HG02840 (cell line): ENCODE measurements around the gene FGGY.
"Not testable (repeated sequence)": the region's sequence is repeated elsewhere in the genome, so short reads cannot be mapped to it uniquely, and the experiment has no call there.

Experiments
- ATAC-seq: cut with Tn5 transposase; IDR thresholded peaks from one replicate; pipeline ENCODE4 v1.9.1; 2021; ENCODE audit warnings: mild to moderate bottlenecking, moderate library complexity, moderate number of reproducible peaks; ENCODE audit not compliant: unreplicated experiment, low FRiP score

The FGGY gene

GRCh38 chr1:59285691-59286090 is 11.2 kb upstream of the FGGY start:
- no peak for ATAC-seq

- no peak for ATAC-seq
Observed at GRCh38 chr1:59288046-59288445, 8.8 kb upstream of the FGGY start.

GRCh38 chr1:59289570-59289969 is 7.3 kb upstream of the FGGY start:
- no peak for ATAC-seq

- peak; percentile 69 for ATAC-seq
Observed at GRCh38 chr1:59290193-59290949, 6.5 kb upstream of the FGGY start.

GRCh38 chr1:59291561-59291960 is 5.3 kb upstream of the FGGY start:
- no peak for ATAC-seq

- ATAC-seq = no peak
Observed at GRCh38 chr1:59292562-59292961, 4.3 kb upstream of the FGGY start.

- ATAC-seq = no peak
Observed at GRCh38 chr1:59293206-59293605, 3.7 kb upstream of the FGGY start.

- ATAC-seq = no peak
Observed at GRCh38 chr1:59293849-59294248, 3.0 kb upstream of the FGGY start.

- no peak for ATAC-seq
Observed at GRCh38 chr1:59294423-59294822, 2.5 kb upstream of the FGGY start.

GRCh38 chr1:59295618-59296017 is 1.3 kb upstream of the FGGY start:
- ATAC-seq = no peak

GRCh38 chr1:59298026-59298583 is 1.2 kb downstream of the FGGY start:
- no peak for ATAC-seq

GRCh38 chr1:59298710-59299346 is 1.9 kb downstream of the FGGY start:
- ATAC-seq = no peak

GRCh38 chr1:59299670-59300069 is 2.8 kb downstream of the FGGY start:
- not testable (repeated sequence) for ATAC-seq

GRCh38 chr1:59302297-59302696 is 5.4 kb downstream of the FGGY start:
- no peak for ATAC-seq

GRCh38 chr1:59302871-59303270 is 6.0 kb downstream of the FGGY start:
- ATAC-seq = no peak

- no peak for ATAC-seq
Observed at GRCh38 chr1:59305188-59305587, 8.3 kb downstream of the FGGY start.

GRCh38 chr1:59307591-59307990 is 10.7 kb downstream of the FGGY start:
- no peak for ATAC-seq

- ATAC-seq = no peak
Observed at GRCh38 chr1:59308839-59309238, 11.9 kb downstream of the FGGY start.

GRCh38 chr1:59309392-59309791 is 12.5 kb downstream of the FGGY start:
- no peak for ATAC-seq

- no peak for ATAC-seq
Observed at GRCh38 chr1:59309795-59310548, 13.1 kb downstream of the FGGY start.

- no peak for ATAC-seq
Observed at GRCh38 chr1:59310549-59311250, 13.8 kb downstream of the FGGY start.
